GM19193 (cell line): Measurements from ENCODE around the gene SNHG17.
A peak's percentile ranks its signal among the peaks of the same experiment; 100 is the strongest.

Experiments
- POLR2A ChIP-seq: IDR thresholded peaks from 4 replicates; pipeline ENCODE4 v1.6.1; 2011; ENCODE audit not compliant: insufficient read depth, insufficient read length; ENCODE audit errors: extremely low read depth

Gene SNHG17

DNA sequence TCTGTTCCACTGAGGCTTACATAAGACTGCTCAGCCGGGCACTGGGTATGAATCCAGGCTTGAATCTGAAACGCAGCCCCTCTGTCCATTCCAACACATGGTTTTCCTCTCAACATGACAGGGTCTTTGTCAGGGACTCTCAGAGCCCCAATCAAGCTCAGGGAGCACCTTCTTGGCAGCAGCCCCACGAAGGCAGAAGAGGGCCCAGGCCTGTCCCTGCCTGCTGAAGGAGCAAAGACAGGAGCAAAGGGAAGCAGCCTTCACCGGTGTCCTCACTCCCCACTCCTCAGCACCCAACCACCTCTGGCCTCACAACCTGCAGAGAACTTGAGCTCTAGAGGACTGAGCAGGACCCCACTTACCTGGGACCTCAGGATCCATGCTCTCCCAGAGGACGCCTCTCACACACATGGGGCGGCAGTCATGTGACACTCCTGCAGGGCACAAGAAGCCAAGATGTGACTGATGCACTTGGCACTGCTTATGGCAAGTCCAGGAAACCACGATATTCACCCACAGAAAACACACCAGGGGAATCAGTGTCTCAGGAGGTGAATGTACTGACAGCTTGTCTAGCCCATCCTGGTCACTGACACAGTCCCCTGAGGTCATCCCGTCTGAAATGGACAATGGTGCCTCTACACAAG lies 4.3 kb downstream of the SNHG17 start:
- no peak for TF ChIP-seq POLR2A

- no peak for TF ChIP-seq POLR2A
Observed at GRCh38 chr20:38429301-38429700, 5.8 kb downstream of the SNHG17 start.

- TF ChIP-seq POLR2A, result no peak
Observed at GRCh38 chr20:38428800-38429199, 6.3 kb downstream of the SNHG17 start.

GRCh38 chr20:38427655-38428023 lies 7.5 kb downstream of the SNHG17 start:
- TF ChIP-seq POLR2A, result no peak

DNA sequence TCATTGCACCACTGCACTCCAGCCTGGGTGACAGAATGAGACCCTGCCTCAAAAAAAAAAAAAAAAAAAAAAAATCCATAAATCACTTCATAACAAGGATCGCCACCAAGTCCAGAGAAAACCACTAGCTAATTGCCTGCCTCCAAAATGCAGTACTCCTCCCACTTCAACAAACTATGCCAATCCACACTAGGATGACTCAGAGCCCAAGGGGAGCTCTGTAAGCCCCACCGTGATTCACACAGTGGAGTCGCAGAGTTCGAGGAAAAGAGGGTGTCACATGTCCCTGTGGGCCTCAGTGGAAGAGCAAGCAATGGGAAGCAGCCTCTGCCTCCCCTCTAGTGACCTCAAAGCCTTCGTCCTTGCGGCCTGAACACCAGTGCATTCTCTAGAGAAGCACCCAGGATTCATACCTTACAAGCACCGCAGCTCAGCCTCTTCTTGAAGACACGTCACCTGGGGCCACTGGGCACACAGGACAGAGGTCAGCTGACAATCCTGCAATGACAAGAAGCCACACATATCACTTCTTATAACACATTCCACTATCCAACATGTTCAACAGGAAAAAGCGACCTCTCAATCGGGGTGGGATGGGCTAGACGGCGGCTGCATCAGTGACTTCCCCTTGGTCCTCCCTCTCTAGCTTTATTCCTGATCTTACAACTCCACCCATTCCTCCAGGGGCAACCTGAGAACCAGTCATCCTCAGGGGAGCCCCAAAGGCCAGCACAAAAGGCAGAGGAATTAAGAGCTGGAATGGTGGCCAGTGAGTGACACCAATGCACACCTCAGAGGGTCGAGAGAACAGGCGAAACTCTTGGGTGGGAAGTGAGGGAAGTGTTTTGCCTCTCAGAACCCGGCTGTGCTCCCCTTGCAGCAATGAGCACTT lies 8.9 kb downstream of the SNHG17 start:
- peak; percentile 13 for TF ChIP-seq POLR2A

DNA sequence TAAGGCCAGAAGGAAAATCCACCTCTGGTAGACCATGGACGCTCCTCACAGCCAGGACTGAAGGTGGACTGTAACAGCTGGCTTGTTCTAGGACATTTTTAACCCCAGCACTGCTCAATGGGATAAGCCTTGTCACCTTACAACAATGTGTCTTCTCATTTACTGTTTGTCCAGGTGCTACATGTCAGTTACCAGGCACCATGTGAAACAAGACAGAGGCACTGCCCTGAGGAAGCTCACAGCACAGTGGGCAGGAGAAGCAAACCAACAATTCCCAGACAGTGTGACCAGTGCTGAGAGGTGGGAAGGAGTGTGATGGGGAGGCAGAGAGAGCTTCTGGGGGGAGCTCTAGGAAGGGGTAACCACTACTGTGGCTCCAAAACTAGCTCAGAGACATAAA lies 10.7 kb downstream of the SNHG17 start:
- no peak for TF ChIP-seq POLR2A

- TF ChIP-seq POLR2A, result no peak
Observed at GRCh38 chr20:38423541-38423940, 11.6 kb downstream of the SNHG17 start.

GRCh38 chr20:38421915-38422314 lies 13.2 kb downstream of the SNHG17 start:
- TF ChIP-seq POLR2A, result no peak

DNA sequence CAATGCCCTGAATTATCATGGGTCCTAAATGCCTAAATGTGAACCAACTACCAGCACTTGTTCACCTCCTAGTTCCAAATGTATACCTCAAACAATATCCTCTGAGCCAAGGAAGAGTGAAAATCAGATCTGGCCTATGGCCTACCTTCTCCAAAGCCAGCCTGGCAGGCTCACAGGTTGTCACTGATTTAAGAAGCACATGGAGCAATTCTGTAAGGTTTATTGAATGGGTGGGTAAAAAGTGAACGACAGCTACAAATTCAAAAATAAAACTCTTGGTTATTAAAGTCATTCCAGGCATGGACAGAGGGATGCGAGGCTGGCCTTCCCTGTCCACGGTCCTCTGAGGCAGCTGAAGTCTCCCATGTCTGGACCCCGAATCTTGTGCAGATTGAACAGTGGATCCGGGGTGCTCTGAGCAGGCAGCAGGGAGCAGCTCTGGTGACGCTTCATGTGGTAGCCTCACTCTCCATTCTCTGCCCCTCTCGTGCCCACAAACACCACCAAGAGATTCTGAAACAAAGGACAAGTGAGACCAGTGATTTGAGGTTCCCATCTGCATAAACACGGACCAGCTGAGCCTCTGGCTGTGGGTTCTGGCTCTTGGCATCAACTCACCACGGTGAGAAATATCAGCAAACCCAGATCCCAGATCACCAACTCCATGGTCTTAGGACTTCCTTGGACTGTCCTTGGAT lies 14.6 kb downstream of the SNHG17 start:
- TF ChIP-seq POLR2A, result no peak

- no peak for TF ChIP-seq POLR2A
Observed at GRCh38 chr20:38418509-38419204, 16.5 kb downstream of the SNHG17 start.

GRCh38 chr20:38414769-38415450 lies 20.2 kb downstream of the SNHG17 start:
- no peak for TF ChIP-seq POLR2A

GRCh38 chr20:38412877-38413577 lies 22.1 kb downstream of the SNHG17 start:
- TF ChIP-seq POLR2A, result no peak

- no peak for TF ChIP-seq POLR2A
Observed at GRCh38 chr20:38407321-38407720, 27.8 kb downstream of the SNHG17 start.

DNA sequence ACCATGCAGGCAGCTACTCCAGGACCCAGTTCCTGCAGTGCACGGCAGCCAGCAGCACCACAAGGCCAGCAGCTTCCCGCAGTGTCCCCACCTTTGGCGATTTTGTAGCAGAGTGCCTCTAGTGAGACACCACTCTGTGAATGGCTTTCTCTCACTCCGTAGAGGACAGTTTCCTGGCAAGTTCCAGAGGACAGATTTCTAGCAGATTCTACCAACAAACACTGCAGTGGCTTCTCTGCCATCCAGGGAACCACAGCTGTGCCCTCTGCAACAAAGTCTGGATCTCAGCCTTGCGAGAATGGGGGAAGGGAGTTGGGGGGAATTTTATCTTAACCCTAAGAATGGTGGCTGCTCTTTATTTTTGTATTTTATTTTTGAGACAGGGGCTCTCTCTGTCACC lies 28.7 kb downstream of the SNHG17 start:
- TF ChIP-seq POLR2A, result no peak
